HG03103 (cell line): Measurements from ENCODE around the gene SRP9.
A peak's percentile ranks its signal among the peaks of the same experiment; 100 is the strongest.

Experiments used
- ATAC-seq: cut with Tn5 transposase; IDR thresholded peaks from one replicate; pipeline ENCODE4 v1.9.1; 2021; ENCODE audit warnings: low read depth; ENCODE audit not compliant: unreplicated experiment

Gene SRP9

GRCh38 chr1:225777583-225778336 is at the start of gene SRP9:
SRP9 (plus strand) TSS chr1:225777826; CDS start chr1:225777941, 115 bp downstream.
- ATAC-seq = peak; percentile 99

GRCh38 chr1:225731491-225731890 is 46.1 kb upstream of the SRP9 start:
- ATAC-seq = no peak

- no peak for ATAC-seq
These were observed 44.4 kb upstream of the SRP9 start for GRCh38 chr1:225733254-225733653.

- ATAC-seq = no peak
These were observed 42.1 kb upstream of the SRP9 start for GRCh38 chr1:225735252-225736149.

GRCh38 chr1:225736437-225737098 is 41.1 kb upstream of the SRP9 start:
- no peak for ATAC-seq

- no peak for ATAC-seq
These were observed 40.5 kb upstream of the SRP9 start for GRCh38 chr1:225737161-225737560.

- no peak for ATAC-seq
These were observed 39.8 kb upstream of the SRP9 start for GRCh38 chr1:225737866-225738265.

- ATAC-seq = no peak
These were observed 38.9 kb upstream of the SRP9 start for GRCh38 chr1:225738763-225739162.

GRCh38 chr1:225739542-225740107 is 38.0 kb upstream of the SRP9 start:
- ATAC-seq = no peak

- no peak for ATAC-seq
These were observed 32.9 kb upstream of the SRP9 start for GRCh38 chr1:225744745-225745144.

- no peak for ATAC-seq
These were observed 32.4 kb upstream of the SRP9 start for GRCh38 chr1:225745273-225745672.

GRCh38 chr1:225746361-225747179 is 31.1 kb upstream of the SRP9 start:
- ATAC-seq = no peak

- ATAC-seq = no peak
These were observed 30.1 kb upstream of the SRP9 start for GRCh38 chr1:225747566-225747965.

- no peak for ATAC-seq
These were observed 29.1 kb upstream of the SRP9 start for GRCh38 chr1:225748529-225748928.

GRCh38 chr1:225749706-225750105 is 27.9 kb upstream of the SRP9 start:
- ATAC-seq = no peak

GRCh38 chr1:225750420-225750819 is 27.2 kb upstream of the SRP9 start:
- no peak for ATAC-seq

- no peak for ATAC-seq
These were observed 26.5 kb upstream of the SRP9 start for GRCh38 chr1:225750875-225751824.

GRCh38 chr1:225752245-225752644 is 25.4 kb upstream of the SRP9 start:
- no peak for ATAC-seq
